Mesenchymal stem cell (in vitro differentiated cells and primary cell): ENCODE results near the gene RFTN1.
A peak's percentile ranks its signal among the peaks of the same experiment; 100 is the strongest.

Source experiments
- DNase-seq: peaks from one replicate; pipeline ENCODE4 v3.0.0-alpha.2; 2013
- H2AFZ ChIP-seq: one replicate; pipeline ENCODE4 v1.6.1; 2013; ENCODE audit warnings: low read depth, mild to moderate bottlenecking, control low read depth, inconsistent platforms, low read length, moderate library complexity
- H2AK5ac ChIP-seq: 2 replicates; pipeline ENCODE4 v1.6.1; 2013; ENCODE audit warnings: low read length, moderate library complexity, mild to moderate bottlenecking, inconsistent platforms; ENCODE audit not compliant: severe bottlenecking
- H2BK120ac ChIP-seq: one replicate; pipeline ENCODE4 v1.6.1; 2013; ENCODE audit warnings: low read depth, mild to moderate bottlenecking, inconsistent platforms, low read length, moderate library complexity
- H2BK12ac ChIP-seq, 2 experiments: one replicate each; pipeline ENCODE4 v1.6.1; 2013; ENCODE audit warnings: inconsistent platforms in 2 of 2, low read length in 2 of 2, mild to moderate bottlenecking in 2 of 2, moderate library complexity in 2 of 2, control low read depth in 1 of 2
- H2BK15ac ChIP-seq: one replicate; pipeline ENCODE4 v1.6.1; 2013; ENCODE audit warnings: mild to moderate bottlenecking, low read depth, inconsistent platforms; ENCODE audit not compliant: poor library complexity, severe bottlenecking
- H2BK5ac ChIP-seq: 2 replicates; pipeline ENCODE4 v1.6.1; 2013; ENCODE audit warnings: low read depth, mild to moderate bottlenecking, low read length, control low read depth, inconsistent platforms; ENCODE audit not compliant: poor library complexity, severe bottlenecking
- H3K14ac ChIP-seq, 2 experiments: one replicate each; pipeline ENCODE4 v1.6.1; 2013; ENCODE audit warnings: inconsistent platforms in 2 of 2, low read length in 2 of 2, control low read depth in 1 of 2, mild to moderate bottlenecking in 1 of 2, moderate library complexity in 1 of 2
- H3K18ac ChIP-seq, 2 experiments: one replicate each; pipeline ENCODE4 v1.6.1; 2013; ENCODE audit warnings: inconsistent platforms in 2 of 2, low read length in 2 of 2, control low read depth in 1 of 2, low read depth in 1 of 2, mild to moderate bottlenecking in 1 of 2
- H3K23ac ChIP-seq, 2 experiments: one replicate each; pipeline ENCODE4 v1.6.1; 2013; ENCODE audit warnings: inconsistent platforms in 2 of 2, low read length in 2 of 2, mild to moderate bottlenecking in 2 of 2, moderate library complexity in 2 of 2, control low read depth in 1 of 2
- H3K27ac ChIP-seq: 2 replicates; pipeline ENCODE4 v1.5.1; 2013; ENCODE audit warnings: mild to moderate bottlenecking, moderate library complexity, low read length, control low read depth, inconsistent platforms; ENCODE audit not compliant: poor library complexity, severe bottlenecking
- H3K27me3 ChIP-seq, 2 experiments: 2 replicates each; pipeline versions ENCODE4 v1.6.1 to v1.7.0; 2013; ENCODE audit warnings: low read length in 2 of 2, mild to moderate bottlenecking in 2 of 2, moderate library complexity in 2 of 2, control low read depth in 1 of 2, inconsistent platforms in 1 of 2; ENCODE audit not compliant: control insufficient read depth in 1 of 2, insufficient read depth in 1 of 2
- H3K36me3 ChIP-seq, 2 experiments: 2 replicates each; pipeline versions ENCODE4 v1.6.1 to v1.7.0; 2013; ENCODE audit warnings: low read length in 2 of 2, control low read depth in 1 of 2, inconsistent platforms in 1 of 2, low read depth in 1 of 2, mild to moderate bottlenecking in 1 of 2; ENCODE audit not compliant: insufficient read depth in 2 of 2, control insufficient read depth in 1 of 2
- H3K4ac ChIP-seq, 2 experiments: one replicate each; pipeline ENCODE4 v1.6.1; 2013; ENCODE audit warnings: inconsistent platforms in 2 of 2, low read length in 2 of 2, mild to moderate bottlenecking in 2 of 2, moderate library complexity in 2 of 2, control low read depth in 1 of 2, low read depth in 1 of 2
- H3K4me1 ChIP-seq: 2 replicates; pipeline ENCODE4 v1.6.1; 2013; ENCODE audit warnings: low read depth, low read length, control low read depth; ENCODE audit not compliant: control insufficient read depth, insufficient read depth
- H3K4me2 ChIP-seq: 2 replicates; pipeline ENCODE4 v1.6.1; 2013; ENCODE audit warnings: low read length, mild to moderate bottlenecking, inconsistent platforms; ENCODE audit not compliant: poor library complexity, severe bottlenecking
- H3K4me3 ChIP-seq, 2 experiments: 2 replicates each; pipeline versions ENCODE4 v1.5.1 to v1.7.0; 2013; ENCODE audit warnings: low read length in 2 of 2, mild to moderate bottlenecking in 2 of 2, control low read depth in 1 of 2, low read depth in 1 of 2; ENCODE audit not compliant: insufficient read depth in 1 of 2
- H3K79me1 ChIP-seq: replicated peaks from 2 replicates; pipeline ENCODE4 v1.6.1; 2013; ENCODE audit warnings: mild to moderate bottlenecking, control low read depth, low read length, inconsistent platforms; ENCODE audit not compliant: poor library complexity, severe bottlenecking
- H3K9ac ChIP-seq: 2 replicates; pipeline ENCODE4 v1.7.0; 2013; ENCODE audit warnings: mild to moderate bottlenecking, low read length, moderate library complexity
- H3K9me3 ChIP-seq: 2 replicates; pipeline ENCODE4 v1.7.0; 2013; ENCODE audit warnings: mild to moderate bottlenecking, low read length; ENCODE audit not compliant: control insufficient read depth
- H4K8ac ChIP-seq: one replicate; pipeline ENCODE4 v1.6.1; 2013; ENCODE audit warnings: inconsistent platforms, mild to moderate bottlenecking, low read length, moderate library complexity
- H4K91ac ChIP-seq: one replicate; pipeline ENCODE4 v1.6.1; 2013; ENCODE audit warnings: mild to moderate bottlenecking, low read length, inconsistent platforms
- WGBS: methylation state at CpG from one replicate; pipeline ENCODE4 v1.1.7; 2013; ENCODE audit warnings: mixed read lengths; 5-methylcytosine and 5-hydroxymethylcytosine counted together

Gene RFTN1

DNA sequence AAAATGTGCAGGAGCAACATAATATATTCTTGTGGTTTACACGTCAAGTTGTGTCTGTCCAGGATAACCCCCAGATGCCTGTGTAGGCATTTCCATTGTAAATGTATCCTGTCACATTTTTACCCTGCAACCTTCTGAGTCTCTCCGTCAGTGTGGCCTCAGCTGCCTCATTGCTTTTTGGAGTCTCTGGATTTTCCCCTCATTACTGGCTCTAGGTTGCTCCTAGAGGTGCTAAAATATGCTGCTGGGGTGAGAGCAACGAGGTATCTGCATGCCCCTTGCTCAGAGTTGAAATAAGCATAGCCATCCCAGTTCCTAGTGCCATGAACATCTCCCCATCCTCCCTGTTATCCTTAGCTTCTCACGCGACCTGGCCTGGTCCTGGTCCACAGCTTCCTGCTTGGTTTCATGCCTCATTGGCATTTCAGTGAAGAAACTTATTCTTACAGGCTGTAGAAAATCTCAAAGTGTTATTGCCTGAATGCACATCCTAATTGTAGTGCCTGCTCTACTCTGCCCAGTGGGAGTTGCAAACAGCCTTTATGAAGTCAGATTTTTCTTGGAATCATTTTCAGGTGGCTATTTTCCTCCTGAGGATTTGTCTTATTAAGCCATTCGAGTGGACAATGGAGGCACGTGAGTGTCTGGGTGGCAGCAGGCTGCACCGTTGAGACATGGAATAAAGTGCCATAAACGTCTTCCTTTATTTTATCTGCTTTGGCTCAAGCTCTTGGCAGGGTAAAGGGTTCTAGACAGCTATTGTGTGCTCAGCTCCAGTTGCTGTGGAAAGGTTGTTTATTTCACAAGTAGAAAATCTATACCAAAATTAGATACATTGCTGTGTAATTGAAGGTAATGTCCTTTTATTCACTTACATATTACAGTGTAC, 215.3 kb downstream of the RFTN1 start:
- WGBS = 93% methylated on average over 9 of the region's 9 CpGs
- H2BK15ac ChIP-seq = no peak overlapping the region
- no peak overlapping the region for H3K4me2 ChIP-seq

DNA sequence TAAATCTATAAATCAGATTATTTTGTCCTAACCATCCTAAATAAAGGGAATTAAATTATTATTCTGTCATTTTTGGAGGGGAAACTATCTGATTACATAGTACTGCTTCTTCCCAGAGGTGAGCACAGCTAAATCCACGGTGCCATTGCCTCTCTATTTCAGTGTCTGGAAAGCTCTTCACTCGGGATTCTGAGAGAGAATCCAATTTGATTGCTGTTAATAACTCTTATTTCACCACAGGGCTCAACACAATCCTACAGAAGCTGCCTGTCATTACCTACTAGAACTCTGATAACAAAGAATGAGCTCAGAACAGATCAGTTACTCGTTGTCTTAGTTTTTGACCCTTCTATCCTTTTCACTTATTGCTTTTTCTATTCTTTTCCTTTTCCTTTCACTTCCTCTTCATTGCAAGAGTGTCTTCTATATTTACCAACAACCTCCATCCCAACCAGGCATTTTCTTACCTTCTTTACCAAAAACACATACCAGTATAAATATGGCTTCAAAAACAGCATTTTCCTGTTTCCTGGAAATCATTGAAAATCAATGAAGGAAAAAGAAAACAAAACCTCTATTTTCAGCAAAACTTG, 218.1 kb downstream of the RFTN1 start:
- peaks cover 13% of the 10 kb centered on the region for H3K9me3 ChIP-seq
- no peak overlapping the region for H3K4me2 ChIP-seq
- no peak overlapping the region for H2BK12ac ChIP-seq
- H4K8ac ChIP-seq = no peak overlapping the region
- 96% methylated on average over 3 of the region's 3 CpGs for WGBS
- H2AFZ ChIP-seq = no peak overlapping the region
- no peak overlapping the region for H2BK120ac ChIP-seq
- no peak overlapping the region for H3K9ac ChIP-seq
- H3K79me1 ChIP-seq = peaks cover 3% of the 10 kb centered on the region
- no peak overlapping the region for H2BK5ac ChIP-seq
- no peak overlapping the region for H4K91ac ChIP-seq
- H3K27ac ChIP-seq = no peak overlapping the region
- no peak overlapping the region for H3K14ac ChIP-seq
- H3K18ac ChIP-seq = no peak overlapping the region
- no peak for DNase-seq
- no peak overlapping the region for H2BK15ac ChIP-seq
- peaks cover 0 to 26% of the 10 kb centered on the region in 2 experiments for H3K36me3 ChIP-seq
- H3K27me3 ChIP-seq = no peaks in the 10 kb centered on the region
- H3K4me1 ChIP-seq = peaks cover 1% of the 10 kb centered on the region
- H3K4ac ChIP-seq = no peak overlapping the region
- H2AK5ac ChIP-seq = no peak overlapping the region
- no peak overlapping the region for H3K4me3 ChIP-seq
- no peak overlapping the region for H3K23ac ChIP-seq

More for the DNA sequence above, 215.3 kb downstream of the RFTN1 start:
- Histone ChIP-seq H3K4me3 (no peak overlapping the region), H3K79me1 (peaks cover 1% of the 10 kb centered on the region), H3K9ac (peak overlapping the region; percentile 8), H3K27me3 (no peaks in the 10 kb centered on the region), H2AK5ac (no peak overlapping the region), H3K18ac (no peak overlapping the region), H3K4me1 (peaks cover 3% of the 10 kb centered on the region), H4K91ac (no peak overlapping the region), H4K8ac (no peak overlapping the region), H3K27ac (no peak overlapping the region), H3K36me3 (peaks cover 0 to 37% of the 10 kb centered on the region in 2 experiments), H3K23ac (no peak overlapping the region), H2AFZ (no peak overlapping the region), H3K9me3 (peaks cover 13% of the 10 kb centered on the region), H3K4ac (no peak overlapping the region), H2BK120ac (no peak overlapping the region), H3K14ac (no peak overlapping the region), H2BK5ac (no peak overlapping the region), H2BK12ac (no peak overlapping the region)
- DNase-seq = no peak

- Histone ChIP-seq H3K9ac (no peak overlapping the region), H3K4me2 (no peak overlapping the region), H2AFZ (no peak overlapping the region), H3K14ac (no peak overlapping the region), H2AK5ac (no peak overlapping the region), H2BK12ac (no peak overlapping the region), H3K79me1 (peaks cover 3% of the 10 kb centered on the region), H3K4me1 (peaks cover 1% of the 10 kb centered on the region), H3K4ac (no peak overlapping the region), H3K9me3 (peaks cover 13% of the 10 kb centered on the region), H2BK5ac (no peak overlapping the region), H2BK15ac (no peak overlapping the region), H4K8ac (no peak overlapping the region), H3K4me3 (no peak overlapping the region), H3K27ac (no peak overlapping the region), H2BK120ac (no peak overlapping the region), H4K91ac (no peak overlapping the region), H3K18ac (no peak overlapping the region), H3K36me3 (peaks cover 0 to 25% of the 10 kb centered on the region in 2 experiments), H3K27me3 (no peaks in the 10 kb centered on the region), H3K23ac (no peak overlapping the region)
- no peak for DNase-seq
- 100% methylated on average over 4 of the region's 5 CpGs for WGBS
Measured at GRCh38 chr3:16294844-16295243, 218.7 kb downstream of the RFTN1 start.

DNA sequence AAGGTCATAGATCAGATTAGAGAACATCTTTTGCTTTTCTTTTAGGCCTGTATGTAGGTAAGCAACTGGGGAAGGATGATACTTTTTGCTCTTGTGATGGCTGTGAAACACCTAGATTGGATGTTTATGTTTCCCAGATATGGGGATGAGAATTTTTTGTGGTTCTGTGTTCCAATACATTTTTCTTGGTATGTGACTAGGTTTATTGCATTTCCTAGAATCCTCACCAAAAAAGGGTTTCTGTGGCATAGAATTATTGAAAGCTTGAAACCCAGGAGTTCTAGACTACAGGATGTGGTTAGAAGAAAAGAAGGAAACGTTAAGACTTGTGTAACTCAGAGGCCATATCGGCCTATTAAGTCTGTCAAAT, 222.7 kb downstream of the RFTN1 start:
- no peak overlapping the region for H2BK15ac ChIP-seq
- H3K14ac ChIP-seq = no peak overlapping the region
- H2BK120ac ChIP-seq = no peak overlapping the region
- WGBS = 17% methylated on average over 1 of the region's 2 CpGs
- H3K9ac ChIP-seq = no peak overlapping the region
- peak; percentile 39 for DNase-seq
- H4K91ac ChIP-seq = no peak overlapping the region
- H3K23ac ChIP-seq = no peak overlapping the region
- peaks cover 0 to 22% of the 10 kb centered on the region in 2 experiments for H3K36me3 ChIP-seq
- peaks cover 7% of the 10 kb centered on the region for H3K9me3 ChIP-seq
- H3K4me1 ChIP-seq = no peaks in the 10 kb centered on the region
- no peak overlapping the region for H3K4me2 ChIP-seq
- H3K18ac ChIP-seq = no peak overlapping the region
- peaks cover 5% of the 10 kb centered on the region for H3K79me1 ChIP-seq
- H2BK12ac ChIP-seq = no peak overlapping the region
- H3K27me3 ChIP-seq = no peaks in the 10 kb centered on the region
- no peak overlapping the region for H2AK5ac ChIP-seq
- no peak overlapping the region for H3K4me3 ChIP-seq
- H4K8ac ChIP-seq = no peak overlapping the region
- H3K4ac ChIP-seq = no peak overlapping the region
- no peak overlapping the region for H2AFZ ChIP-seq
- H3K27ac ChIP-seq = no peak overlapping the region
- H2BK5ac ChIP-seq = no peak overlapping the region
